AG10803 (cell line): ENCODE measurements around the gene ADAMTS18.

Experiments used
- DNase-seq: peaks from one replicate; pipeline ENCODE4 v3.0.0; 2010; ENCODE audit warnings: low read depth
- H3K4me3 ChIP-seq: 2 replicates; pipeline ENCODE4 v1.5.1; 2011; ENCODE audit warnings: mild to moderate bottlenecking, low read length, control low read depth
- TF ChIP-seq, protein P1 (sequence below): conservative IDR thresholded peaks from 2 replicates; pipeline ENCODE4 v1.5.1; 2011; ENCODE audit warnings: mild to moderate bottlenecking, low read length, control low read depth, inconsistent platforms

ADAMTS18 gene, protein sequence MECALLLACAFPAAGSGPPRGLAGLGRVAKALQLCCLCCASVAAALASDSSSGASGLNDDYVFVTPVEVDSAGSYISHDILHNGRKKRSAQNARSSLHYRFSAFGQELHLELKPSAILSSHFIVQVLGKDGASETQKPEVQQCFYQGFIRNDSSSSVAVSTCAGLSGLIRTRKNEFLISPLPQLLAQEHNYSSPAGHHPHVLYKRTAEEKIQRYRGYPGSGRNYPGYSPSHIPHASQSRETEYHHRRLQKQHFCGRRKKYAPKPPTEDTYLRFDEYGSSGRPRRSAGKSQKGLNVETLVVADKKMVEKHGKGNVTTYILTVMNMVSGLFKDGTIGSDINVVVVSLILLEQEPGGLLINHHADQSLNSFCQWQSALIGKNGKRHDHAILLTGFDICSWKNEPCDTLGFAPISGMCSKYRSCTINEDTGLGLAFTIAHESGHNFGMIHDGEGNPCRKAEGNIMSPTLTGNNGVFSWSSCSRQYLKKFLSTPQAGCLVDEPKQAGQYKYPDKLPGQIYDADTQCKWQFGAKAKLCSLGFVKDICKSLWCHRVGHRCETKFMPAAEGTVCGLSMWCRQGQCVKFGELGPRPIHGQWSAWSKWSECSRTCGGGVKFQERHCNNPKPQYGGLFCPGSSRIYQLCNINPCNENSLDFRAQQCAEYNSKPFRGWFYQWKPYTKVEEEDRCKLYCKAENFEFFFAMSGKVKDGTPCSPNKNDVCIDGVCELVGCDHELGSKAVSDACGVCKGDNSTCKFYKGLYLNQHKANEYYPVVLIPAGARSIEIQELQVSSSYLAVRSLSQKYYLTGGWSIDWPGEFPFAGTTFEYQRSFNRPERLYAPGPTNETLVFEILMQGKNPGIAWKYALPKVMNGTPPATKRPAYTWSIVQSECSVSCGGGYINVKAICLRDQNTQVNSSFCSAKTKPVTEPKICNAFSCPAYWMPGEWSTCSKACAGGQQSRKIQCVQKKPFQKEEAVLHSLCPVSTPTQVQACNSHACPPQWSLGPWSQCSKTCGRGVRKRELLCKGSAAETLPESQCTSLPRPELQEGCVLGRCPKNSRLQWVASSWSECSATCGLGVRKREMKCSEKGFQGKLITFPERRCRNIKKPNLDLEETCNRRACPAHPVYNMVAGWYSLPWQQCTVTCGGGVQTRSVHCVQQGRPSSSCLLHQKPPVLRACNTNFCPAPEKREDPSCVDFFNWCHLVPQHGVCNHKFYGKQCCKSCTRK (N-terminal part only)

GRCh38 chr16:77434530-77435271 lies at the start of gene ADAMTS18:
Gene ADAMTS18 (minus strand): TSS chr16:77435034. CDS start chr16:77434695, 339 bp downstream.
- TF ChIP-seq, protein P1, sequence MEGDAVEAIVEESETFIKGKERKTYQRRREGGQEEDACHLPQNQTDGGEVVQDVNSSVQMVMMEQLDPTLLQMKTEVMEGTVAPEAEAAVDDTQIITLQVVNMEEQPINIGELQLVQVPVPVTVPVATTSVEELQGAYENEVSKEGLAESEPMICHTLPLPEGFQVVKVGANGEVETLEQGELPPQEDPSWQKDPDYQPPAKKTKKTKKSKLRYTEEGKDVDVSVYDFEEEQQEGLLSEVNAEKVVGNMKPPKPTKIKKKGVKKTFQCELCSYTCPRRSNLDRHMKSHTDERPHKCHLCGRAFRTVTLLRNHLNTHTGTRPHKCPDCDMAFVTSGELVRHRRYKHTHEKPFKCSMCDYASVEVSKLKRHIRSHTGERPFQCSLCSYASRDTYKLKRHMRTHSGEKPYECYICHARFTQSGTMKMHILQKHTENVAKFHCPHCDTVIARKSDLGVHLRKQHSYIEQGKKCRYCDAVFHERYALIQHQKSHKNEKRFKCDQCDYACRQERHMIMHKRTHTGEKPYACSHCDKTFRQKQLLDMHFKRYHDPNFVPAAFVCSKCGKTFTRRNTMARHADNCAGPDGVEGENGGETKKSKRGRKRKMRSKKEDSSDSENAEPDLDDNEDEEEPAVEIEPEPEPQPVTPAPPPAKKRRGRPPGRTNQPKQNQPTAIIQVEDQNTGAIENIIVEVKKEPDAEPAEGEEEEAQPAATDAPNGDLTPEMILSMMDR, result no peak
- no peak within 1 kb of the TSS for H3K4me3 ChIP-seq
- DNase-seq, result no peak

DNA sequence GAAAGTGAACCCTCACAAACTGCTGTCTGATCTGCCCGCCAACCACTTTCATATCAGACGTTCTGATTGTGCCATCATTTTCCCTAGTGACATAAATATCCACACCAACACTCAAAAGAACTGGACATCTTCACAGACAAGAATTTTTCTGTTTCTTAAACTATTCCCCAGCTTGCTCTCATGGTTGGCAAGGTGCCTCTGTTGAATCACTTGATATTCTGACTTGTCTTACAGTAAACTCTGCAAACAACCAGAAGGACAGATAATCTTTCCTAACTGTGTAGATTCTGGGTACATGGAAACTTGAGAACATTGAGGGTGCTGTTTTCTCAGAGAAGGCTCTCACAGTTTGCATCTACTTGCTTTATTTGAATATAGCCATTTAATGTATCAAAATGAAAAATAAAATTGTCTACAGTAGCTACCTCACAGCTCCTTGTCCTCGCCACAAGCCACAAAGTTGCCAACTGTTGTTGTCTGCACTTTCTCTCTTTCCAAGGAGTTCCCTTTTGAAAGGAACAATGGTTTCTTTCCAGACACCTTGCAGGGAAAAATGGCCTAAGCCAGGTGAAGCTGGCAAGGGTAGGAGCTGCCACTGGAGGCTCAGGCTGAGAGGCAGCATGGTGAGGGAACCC lies 46.0 kb upstream of the ADAMTS18 start:
- H3K4me3 ChIP-seq, result no peak overlapping the region
- no peak for DNase-seq
- TF ChIP-seq, protein P1, result no peak

GRCh38 chr16:77472262-77472661 lies 37.4 kb upstream of the ADAMTS18 start:
- DNase-seq, result no peak
- TF ChIP-seq, protein P1, result no peak
- H3K4me3 ChIP-seq, result no peak overlapping the region

DNA sequence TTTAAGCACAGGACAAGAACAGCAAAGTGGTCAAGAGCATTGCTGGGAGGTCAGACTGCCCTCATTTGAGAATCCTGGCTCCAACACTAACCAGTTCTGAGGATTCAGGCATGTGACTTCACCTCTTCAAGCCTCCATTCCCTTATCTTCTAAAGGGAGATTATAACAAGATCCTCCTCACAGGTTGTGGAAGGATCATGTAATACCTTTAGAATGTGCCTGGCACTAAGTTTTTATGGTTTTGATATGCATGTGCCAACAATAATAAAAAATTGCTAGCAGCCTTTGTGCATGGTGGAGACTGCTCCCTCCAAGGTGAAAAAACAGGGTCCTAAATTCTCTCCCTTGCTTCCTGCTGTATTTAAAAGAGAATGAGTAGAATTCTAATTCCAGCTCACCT lies 36.0 kb upstream of the ADAMTS18 start:
- H3K4me3 ChIP-seq, result no peak overlapping the region
- TF ChIP-seq, protein P1, result no peak
- no peak for DNase-seq

DNA sequence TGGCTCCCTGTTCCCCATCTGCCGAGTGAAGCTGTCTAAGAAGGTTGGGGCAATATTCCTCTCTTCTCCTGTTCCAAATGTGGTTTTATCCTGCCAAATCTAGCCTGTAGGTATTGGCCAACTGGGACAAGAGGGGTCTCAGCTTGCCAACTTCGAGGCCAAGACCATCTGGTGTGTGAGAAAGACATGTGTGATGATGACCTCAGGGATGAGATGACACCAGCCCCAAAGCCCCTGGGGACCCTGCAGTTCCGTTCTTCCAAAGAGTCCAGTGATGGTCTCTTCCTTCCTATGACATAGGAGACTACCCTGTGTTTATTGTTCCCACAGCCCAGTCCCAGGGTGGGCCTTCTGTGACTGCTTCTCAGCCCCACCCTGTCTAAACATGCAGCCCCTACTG lies 34.8 kb upstream of the ADAMTS18 start:
- no peak for DNase-seq
- TF ChIP-seq, protein P1, result no peak
- H3K4me3 ChIP-seq, result no peak overlapping the region

GRCh38 chr16:77468831-77469230 lies 34.0 kb upstream of the ADAMTS18 start:
- DNase-seq, result no peak
- no peak overlapping the region for H3K4me3 ChIP-seq
- TF ChIP-seq, protein P1, result no peak
